GM23248 (cell line): ENCODE results near the gene TRAPPC2L. TPM values are rescaled to one million over a fixed set of nuclear protein-coding genes. Genes with fewer than 3 reads are reported as not detected.
"Not testable (repeated sequence)": the region's sequence is repeated elsewhere in the genome, so short reads cannot be mapped to it uniquely, and the experiment has no call there.

ENCODE experiments used
- DNase-seq: peaks from one replicate; pipeline ENCODE4 v3.0.0-alpha.2; 2015
- H2AFZ ChIP-seq: fragments of 200-600 bp; sonication (generic); 2 replicates; pipeline ENCODE4 v1.6.1; 2016; ENCODE audit warnings: antibody characterized with exemption
- H3F3A ChIP-seq: fragments of 200-600 bp; sonication (generic); 2 replicates; pipeline ENCODE4 v1.6.1; 2016; ENCODE audit warnings: mild to moderate bottlenecking, antibody characterized with exemption, mixed run types; ENCODE audit not compliant: insufficient read depth
- H3K27ac ChIP-seq: fragments of 200-600 bp; sonication (generic); 2 replicates; pipeline ENCODE4 v1.5.1; 2016; ENCODE audit warnings: mild to moderate bottlenecking
- H3K27me3 ChIP-seq: fragments of 200-600 bp; sonication (generic); replicated peaks from 2 replicates; pipeline ENCODE4 v1.6.1; 2016; ENCODE audit warnings: mild to moderate bottlenecking; ENCODE audit not compliant: insufficient read depth
- H3K36me3 ChIP-seq: fragments of 200-600 bp; sonication (generic); 2 replicates; pipeline ENCODE4 v1.6.1; 2016; ENCODE audit warnings: low read depth, mild to moderate bottlenecking
- H3K4me1 ChIP-seq: fragments of 200-600 bp; sonication (generic); 2 replicates; pipeline ENCODE4 v1.6.1; 2016; ENCODE audit warnings: mild to moderate bottlenecking; ENCODE audit not compliant: insufficient read depth
- H3K4me2 ChIP-seq: fragments of 200-600 bp; sonication (generic); one replicate; pipeline ENCODE4 v1.6.1; 2016; ENCODE audit warnings: mild to moderate bottlenecking; ENCODE audit not compliant: unreplicated experiment
- H3K4me3 ChIP-seq: fragments of 200-600 bp; sonication (generic); 2 replicates; pipeline ENCODE4 v1.5.1; 2016; ENCODE audit warnings: mild to moderate bottlenecking
- H3K79me2 ChIP-seq: fragments of 200-600 bp; sonication (generic); 2 replicates; pipeline ENCODE4 v1.6.1; 2016; ENCODE audit warnings: mild to moderate bottlenecking; ENCODE audit not compliant: insufficient read depth
- H3K9ac ChIP-seq: fragments of 200-600 bp; sonication (generic); 2 replicates; pipeline ENCODE4 v1.6.1; 2016; ENCODE audit warnings: mild to moderate bottlenecking
- H3K9me2 ChIP-seq: fragments of 200-600 bp; sonication (generic); 2 replicates; pipeline ENCODE4 v1.6.1; 2016; ENCODE audit warnings: mixed run types, mild to moderate bottlenecking, moderate library complexity; ENCODE audit not compliant: insufficient read depth
- H3K9me3 ChIP-seq: fragments of 200-600 bp; sonication (generic); one replicate; pipeline ENCODE4 v1.6.1; 2017; ENCODE audit warnings: low read depth
- H4K20me1 ChIP-seq: fragments of 200-600 bp; sonication (generic); 2 replicates; pipeline ENCODE4 v1.6.0; 2016; ENCODE audit not compliant: insufficient read depth
- EZH2 ChIP-seq: fragments of 200-600 bp; sonication (generic); IDR thresholded peaks from 2 replicates; pipeline ENCODE4 v1.6.1; 2018; ENCODE audit warnings: antibody characterized with exemption, mild to moderate bottlenecking; ENCODE audit not compliant: insufficient read depth, poor library complexity, severe bottlenecking
- EZH2phosphoT487 ChIP-seq: fragments of 200-600 bp; sonication (generic); IDR thresholded peaks from 2 replicates; pipeline ENCODE4 v1.6.1; 2018; ENCODE audit warnings: antibody characterized with exemption, moderate library complexity, mild to moderate bottlenecking, low read depth; ENCODE audit not compliant: insufficient read depth
- WGBS, 2 experiments: methylation state at CpG; one replicate each; pipeline ENCODE4 v1.1.6; 2015 to 2017; ENCODE audit warnings: low lambda C conversion rate in 2 of 2, low coverage in 1 of 2; ENCODE audit errors: missing lambda C conversion rate in 2 of 2; 5-methylcytosine and 5-hydroxymethylcytosine counted together
- in situ Hi-C: fragments of 300-500 bp; cut with MboI; formaldehyde crosslinking; loops from 2 replicates; pipeline ENCODE4 v1.15.0; 2020
- polyA plus RNA-seq: library from polyadenylated mRNA; unstranded; fragments of >200 nt; fragmentation: Nextera tagmentation; extraction: Ambion mirVana; gene quantifications from 2 replicates; pipeline ENCODE4 v1.2.1, GENCODE V29; 2016
- total RNA-seq: library from RNA; depleted of rRNA; stranded (reverse); fragments of >200 nt; shearing (Covaris generic); gene quantifications from 2 replicates; pipeline ENCODE4 v1.2.3, GENCODE V29; 2014

Gene TRAPPC2L
- total and polyA plus RNA-seq, 2 experiments from 2014 or later: 18.7 to 83.2 TPM

DNA sequence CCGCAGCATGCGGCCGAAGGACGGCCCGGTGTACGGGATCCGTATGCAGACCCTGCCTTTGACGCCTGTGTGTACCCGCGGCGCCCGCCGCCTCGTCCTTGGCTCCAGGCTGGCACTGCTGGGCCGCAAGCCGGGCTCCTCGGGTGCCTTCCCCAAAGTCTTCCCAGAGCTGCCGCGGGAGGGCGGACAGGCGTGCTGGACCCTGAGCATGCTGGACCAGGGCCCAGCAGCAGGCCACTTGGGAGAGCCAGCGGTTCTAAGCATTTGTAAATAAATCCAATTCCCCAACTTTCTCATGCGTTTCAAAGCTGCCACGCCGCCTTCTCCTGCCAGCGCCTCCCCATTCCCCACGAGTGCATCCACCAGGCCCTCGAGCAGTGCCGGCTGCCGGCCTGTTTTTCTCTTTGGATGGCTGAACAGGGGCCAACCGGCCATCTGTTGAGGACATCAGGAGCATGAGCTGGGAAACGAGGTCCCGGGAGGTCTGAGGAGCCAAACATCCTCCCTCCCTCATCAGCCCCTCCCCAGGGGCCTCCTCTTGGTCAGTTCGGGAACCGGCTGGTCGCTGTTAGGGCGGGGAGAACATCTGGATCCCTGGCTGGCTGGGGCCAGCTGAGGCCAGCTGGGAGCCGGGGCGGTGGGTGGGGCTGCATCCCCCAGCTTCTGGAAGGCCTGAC is 30.1 kb downstream of the TRAPPC2L start:
- Histone ChIP-seq H3K9me3 (no peaks in the 10 kb centered on the region), H3K4me1 (no peaks in the 10 kb centered on the region), H3K9me2 (no peaks in the 10 kb centered on the region), H3K79me2 (no peaks in the 10 kb centered on the region), H3K27me3 (no peaks in the 10 kb centered on the region), H3K27ac (no peak overlapping the region), H3F3A (no peaks in the 10 kb centered on the region), H3K4me2 (no peak overlapping the region), H4K20me1 (no peaks in the 10 kb centered on the region), H3K9ac (no peak overlapping the region), H3K36me3 (no peaks in the 10 kb centered on the region), H3K4me3 (no peak overlapping the region), H2AFZ (no peak overlapping the region)
- in situ Hi-C loops: no loop called here
- WGBS, 2 experiments: 58 to 61% methylated on average over 33 to 39 of the region's 39 CpGs
- TF ChIP-seq EZH2 (no peak), EZH2phosphoT487 (no peak)
- no peak for DNase-seq

GRCh38 chr16:88888057-88888456 is 31.1 kb downstream of the TRAPPC2L start:
- H3K9ac ChIP-seq: no peak overlapping the region

GRCh38 chr16:88888461-88889387 is 31.8 kb downstream of the TRAPPC2L start:
- H3K4me1 ChIP-seq: no peaks in the 10 kb centered on the region
- peak; percentile 19 for DNase-seq
- no peaks in the 10 kb centered on the region for H3F3A ChIP-seq
- WGBS, 2 experiments: 14 to 18% methylated on average over 16 to 30 of the region's 30 CpGs
- no peaks in the 10 kb centered on the region for H3K9me3 ChIP-seq
- no peak overlapping the region for H3K4me2 ChIP-seq
- H4K20me1 ChIP-seq: no peaks in the 10 kb centered on the region
- H3K27ac ChIP-seq: no peak overlapping the region
- H3K9me2 ChIP-seq: no peaks in the 10 kb centered on the region
- H3K27me3 ChIP-seq: no peaks in the 10 kb centered on the region
- no peak overlapping the region for H3K9ac ChIP-seq
- no peak overlapping the region for H2AFZ ChIP-seq
- no peak overlapping the region for H3K4me3 ChIP-seq
- H3K79me2 ChIP-seq: no peaks in the 10 kb centered on the region
- in situ Hi-C loops: no loop called here
- H3K36me3 ChIP-seq: no peaks in the 10 kb centered on the region
- no peak for TF ChIP-seq EZH2
- TF ChIP-seq EZH2phosphoT487: no peak

More at GRCh38 chr16:88888057-88888456, 31.1 kb downstream of the TRAPPC2L start:
- H3K9me2 ChIP-seq: no peaks in the 10 kb centered on the region
- H3K79me2 ChIP-seq: no peaks in the 10 kb centered on the region
- no peaks in the 10 kb centered on the region for H3K36me3 ChIP-seq
- H4K20me1 ChIP-seq: no peaks in the 10 kb centered on the region
- no peaks in the 10 kb centered on the region for H3K4me1 ChIP-seq
- WGBS, 2 experiments: 63% methylated on average over 14 of the region's 14 CpGs
- H3K27me3 ChIP-seq: no peaks in the 10 kb centered on the region
- H3K4me2 ChIP-seq: no peak overlapping the region
- H3F3A ChIP-seq: no peaks in the 10 kb centered on the region
- DNase-seq: no peak
- in situ Hi-C loops: no loop called here
- no peak overlapping the region for H3K4me3 ChIP-seq
- no peaks in the 10 kb centered on the region for H3K9me3 ChIP-seq
- TF ChIP-seq EZH2phosphoT487 (no peak), EZH2 (no peak)
- H2AFZ ChIP-seq: no peak overlapping the region
- H3K27ac ChIP-seq: no peak overlapping the region

DNA sequence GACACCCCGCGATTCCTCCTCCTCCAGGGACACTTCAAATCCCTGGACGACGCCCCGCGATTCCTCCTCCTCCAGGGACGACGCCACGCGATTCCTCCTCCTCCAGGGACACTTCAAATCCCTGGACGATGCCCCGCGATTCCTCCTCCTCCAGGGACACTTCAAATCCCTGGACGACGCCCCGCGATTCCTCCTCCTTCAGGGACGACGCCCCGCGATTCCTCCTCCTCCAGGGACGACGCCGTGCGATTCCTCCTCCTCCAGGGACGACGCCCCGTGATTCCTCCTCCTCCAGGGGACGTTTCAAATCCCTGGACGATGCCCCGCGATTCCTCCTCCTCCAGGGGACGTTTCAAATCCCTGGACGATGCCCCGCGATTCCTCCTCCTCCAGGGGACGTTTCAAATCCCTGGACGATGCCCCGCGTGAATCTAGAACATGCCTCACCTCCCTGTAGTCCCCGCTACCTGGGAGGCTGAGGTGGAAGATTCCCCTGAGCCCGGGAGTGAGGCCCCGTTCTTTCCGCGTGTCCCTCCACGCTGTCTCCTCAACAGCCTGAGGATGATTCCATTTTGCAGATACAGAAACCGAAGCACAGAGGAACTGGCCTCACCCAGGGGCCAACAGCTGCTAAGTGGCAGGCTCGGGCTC is 32.9 kb downstream of the TRAPPC2L start:
- H3K27ac ChIP-seq, in situ Hi-C loops, H3K9me3 ChIP-seq, DNase-seq, H3F3A ChIP-seq, H4K20me1 ChIP-seq, H3K9ac ChIP-seq, H3K27me3 ChIP-seq, H3K79me2 ChIP-seq, H3K36me3 ChIP-seq, H3K4me1 ChIP-seq, H2AFZ ChIP-seq, H3K4me2 ChIP-seq, H3K4me3 ChIP-seq, H3K9me2 ChIP-seq: not testable (repeated sequence)
- 93 to 96% methylated on average over 10 to 48 of the region's 48 CpGs for WGBS, 2 experiments
